Karpas-422 (cell line): ENCODE measurements around the gene IREB2. TPM values are rescaled to one million over a fixed set of nuclear protein-coding genes. Genes with fewer than 3 reads are reported as not detected.
"Not testable (repeated sequence)": the region's sequence is repeated elsewhere in the genome, so short reads cannot be mapped to it uniquely, and the experiment has no call there.

Experiments
- DNase-seq: peaks from one replicate; pipeline ENCODE4 v3.0.0-alpha.2; 2015
- H2AFZ ChIP-seq: fragments of 200-600 bp; sonication (generic); 2 replicates; pipeline ENCODE4 v1.6.1; 2014; ENCODE audit warnings: antibody characterized with exemption, low read length, mixed read lengths
- H3K27ac ChIP-seq: fragments of 200-600 bp; sonication (generic); 2 replicates; pipeline ENCODE4 v1.5.1; 2014; ENCODE audit warnings: mild to moderate bottlenecking, low read length, moderate library complexity
- H3K27me3 ChIP-seq: fragments of 200-600 bp; sonication (generic); 2 replicates; pipeline ENCODE4 v1.6.1; 2014; ENCODE audit warnings: low read length, mixed read lengths
- H3K36me3 ChIP-seq: fragments of 200-600 bp; sonication (generic); 2 replicates; pipeline ENCODE4 v1.6.1; 2014; ENCODE audit warnings: low read length, mixed read lengths; ENCODE audit not compliant: insufficient read depth
- H3K4me1 ChIP-seq: fragments of 200-600 bp; sonication (generic); 2 replicates; pipeline ENCODE4 v1.6.1; 2014; ENCODE audit warnings: mild to moderate bottlenecking, low read length, mixed read lengths
- H3K4me2 ChIP-seq: fragments of 200-600 bp; sonication (generic); 2 replicates; pipeline ENCODE4 v1.6.1; 2014; ENCODE audit warnings: low read length, low read depth, mild to moderate bottlenecking; ENCODE audit not compliant: poor library complexity, severe bottlenecking
- H3K4me3 ChIP-seq: fragments of 200-600 bp; sonication (generic); 2 replicates; pipeline ENCODE4 v1.5.1; 2014; ENCODE audit warnings: mild to moderate bottlenecking, antibody characterized with exemption, low read length, mixed read lengths
- H3K79me2 ChIP-seq: fragments of 200-600 bp; sonication (generic); 2 replicates; pipeline ENCODE4 v1.6.1; 2014; ENCODE audit warnings: mild to moderate bottlenecking, low read length, mixed read lengths
- H3K9ac ChIP-seq: fragments of 200-600 bp; sonication (generic); 2 replicates; pipeline ENCODE4 v1.6.0; 2014; ENCODE audit warnings: low read length
- H3K9me2 ChIP-seq: fragments of 200-600 bp; sonication (generic), shearing (Covaris generic); replicated peaks from 2 replicates; pipeline ENCODE4 v1.6.0; 2014; ENCODE audit warnings: mild to moderate bottlenecking, low read length, moderate library complexity; ENCODE audit not compliant: insufficient read depth
- H3K9me3 ChIP-seq: fragments of 300-700, 200-600 bp; sonication (generic); 2 replicates; pipeline ENCODE4 v1.6.1; 2014; ENCODE audit warnings: low read length, mixed read lengths
- H4K20me1 ChIP-seq: fragments of 200-600 bp; sonication (generic); 2 replicates; pipeline ENCODE4 v1.6.1; 2014; ENCODE audit warnings: mild to moderate bottlenecking, antibody characterized with exemption, low read length, low read depth; ENCODE audit not compliant: insufficient read depth
- total RNA-seq: library from RNA; depleted of rRNA; stranded (reverse); fragments of >200 nt; shearing (Covaris generic); gene quantifications from 2 replicates; pipeline ENCODE4 v1.2.3, GENCODE V29; 2014; ENCODE audit warnings: low replicate concordance

Gene IREB2
- total RNA-seq, 1 experiment from 2014 or later: 36.2 TPM

DNA sequence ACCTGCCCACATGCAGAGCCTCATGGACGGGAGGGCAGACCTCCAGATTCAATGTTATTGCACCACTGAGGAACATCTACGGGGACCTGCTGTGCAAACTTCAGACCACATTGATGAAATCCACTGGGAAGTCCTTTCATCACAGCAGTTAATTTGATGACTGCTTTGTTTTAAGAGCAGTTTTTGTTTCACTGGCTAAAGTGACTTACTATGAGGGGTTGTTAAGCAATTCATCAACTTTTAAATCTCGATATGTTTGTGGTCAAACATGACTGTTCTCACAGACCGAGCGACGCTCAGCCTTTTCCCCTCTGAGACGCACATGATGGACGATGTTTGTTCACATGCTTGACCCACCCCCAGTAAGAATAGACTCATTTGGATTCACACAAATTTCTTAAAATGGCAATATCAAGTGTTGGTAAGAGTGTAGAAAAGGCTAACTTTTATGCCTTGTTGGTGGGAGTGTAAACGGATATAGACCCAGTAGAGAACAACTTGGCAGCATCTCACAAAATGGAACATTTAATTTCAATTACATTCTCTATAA, 35.9 kb upstream of the IREB2 start:
- H3K27ac ChIP-seq: no peak overlapping the region
- H3K9ac ChIP-seq: no peak overlapping the region
- no peaks in the 10 kb centered on the region for H3K4me1 ChIP-seq
- no peaks in the 10 kb centered on the region for H3K79me2 ChIP-seq
- H3K9me3 ChIP-seq: no peaks in the 10 kb centered on the region
- H2AFZ ChIP-seq: no peak overlapping the region
- no peaks in the 10 kb centered on the region for H4K20me1 ChIP-seq
- no peak overlapping the region for H3K4me3 ChIP-seq
- H3K27me3 ChIP-seq: no peaks in the 10 kb centered on the region
- no peaks in the 10 kb centered on the region for H3K36me3 ChIP-seq
- no peak for DNase-seq
- H3K9me2 ChIP-seq: no peaks in the 10 kb centered on the region
- no peak overlapping the region for H3K4me2 ChIP-seq

- no peak overlapping the region for H3K4me2 ChIP-seq
- no peak overlapping the region for H3K9ac ChIP-seq
- no peaks in the 10 kb centered on the region for H3K9me2 ChIP-seq
- H3K27me3 ChIP-seq: no peaks in the 10 kb centered on the region
- no peaks in the 10 kb centered on the region for H3K4me1 ChIP-seq
- H3K9me3 ChIP-seq: no peaks in the 10 kb centered on the region
- no peaks in the 10 kb centered on the region for H4K20me1 ChIP-seq
- H3K27ac ChIP-seq: no peak overlapping the region
- no peak for DNase-seq
- H3K4me3 ChIP-seq: no peak overlapping the region
- H3K79me2 ChIP-seq: no peaks in the 10 kb centered on the region
- H3K36me3 ChIP-seq: no peaks in the 10 kb centered on the region
- no peak overlapping the region for H2AFZ ChIP-seq
These were observed 33.9 kb upstream of the IREB2 start for GRCh38 chr15:78404125-78404524.

GRCh38 chr15:78404796-78405195, 33.2 kb upstream of the IREB2 start:
- H3K36me3 ChIP-seq, H3K4me3 ChIP-seq, H3K27me3 ChIP-seq, H3K9ac ChIP-seq, DNase-seq, H3K9me2 ChIP-seq, H3K27ac ChIP-seq, H2AFZ ChIP-seq, H3K79me2 ChIP-seq, H4K20me1 ChIP-seq, H3K4me2 ChIP-seq, H3K9me3 ChIP-seq, H3K4me1 ChIP-seq: not testable (repeated sequence)

DNA sequence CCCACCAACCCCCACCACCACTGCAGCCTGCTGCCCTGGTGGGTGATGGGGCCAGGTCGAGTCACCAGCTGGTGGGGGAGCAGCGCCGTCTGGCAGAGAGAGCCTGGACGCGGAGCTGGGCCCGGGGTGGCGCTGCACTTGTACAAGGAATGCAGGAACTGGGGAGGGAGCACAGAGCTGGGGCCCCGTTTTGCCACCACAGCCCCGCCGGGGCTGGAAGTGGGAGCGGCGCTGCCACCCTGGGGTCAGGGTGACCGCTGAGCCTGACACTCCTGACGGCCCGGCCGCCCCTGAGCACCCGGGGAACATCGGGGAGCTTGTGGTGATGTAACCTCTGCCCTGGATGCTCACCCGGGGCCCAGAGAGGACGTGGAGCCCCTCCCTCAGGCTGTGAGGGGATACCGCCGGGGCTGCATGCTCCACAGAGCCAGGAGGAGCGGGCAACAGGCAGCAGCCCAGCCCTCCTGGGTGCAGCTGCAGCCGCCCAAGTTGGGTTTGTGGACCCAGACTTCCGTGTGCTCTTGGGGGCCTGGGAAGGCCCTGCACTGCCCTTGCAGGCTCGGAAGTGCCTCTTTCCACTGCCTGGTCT, 32.6 kb upstream of the IREB2 start:
- Histone ChIP-seq H3K9me3 (no peaks in the 10 kb centered on the region), H3K27ac (no peak overlapping the region), H3K4me1 (no peaks in the 10 kb centered on the region), H3K27me3 (no peaks in the 10 kb centered on the region), H3K36me3 (no peaks in the 10 kb centered on the region), H4K20me1 (no peaks in the 10 kb centered on the region), H3K9me2 (no peaks in the 10 kb centered on the region), H3K4me2 (no peak overlapping the region), H3K4me3 (no peak overlapping the region), H3K9ac (no peak overlapping the region), H3K79me2 (no peaks in the 10 kb centered on the region), H2AFZ (no peak overlapping the region)
- DNase-seq: no peak

DNA sequence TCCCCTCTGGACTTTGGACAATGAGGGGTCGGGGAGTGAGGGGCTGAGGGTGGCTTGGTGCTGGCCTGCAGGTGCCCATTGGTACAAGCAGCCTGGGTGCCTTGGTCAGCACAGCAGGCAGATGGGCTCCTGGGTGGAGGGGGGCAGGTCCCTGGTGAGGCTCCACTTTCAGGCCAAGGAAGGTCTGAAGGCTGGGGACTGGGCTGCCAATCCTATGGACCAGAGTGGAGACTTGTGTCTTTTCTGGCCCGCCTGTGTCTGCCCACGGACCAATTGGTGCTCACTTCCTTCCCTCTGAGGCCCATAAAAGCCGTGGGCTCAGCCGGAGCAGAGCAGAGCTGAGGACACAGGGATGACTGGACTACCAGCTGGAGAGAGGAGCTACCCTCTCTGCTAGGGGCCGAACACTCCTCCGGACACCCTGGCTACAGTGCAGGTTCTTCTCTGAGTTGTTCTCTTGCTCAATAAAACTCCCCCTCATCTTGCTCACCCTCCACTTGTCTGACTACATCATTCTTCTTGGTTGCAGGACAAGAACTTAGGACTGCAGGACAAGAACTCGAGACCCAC, 31.9 kb upstream of the IREB2 start:
- Histone ChIP-seq H3K4me2 (no peak overlapping the region), H3K4me1 (no peaks in the 10 kb centered on the region), H3K36me3 (no peaks in the 10 kb centered on the region), H3K27me3 (no peaks in the 10 kb centered on the region), H3K27ac (no peak overlapping the region), H2AFZ (no peak overlapping the region), H3K9me3 (no peaks in the 10 kb centered on the region), H4K20me1 (no peaks in the 10 kb centered on the region), H3K9ac (no peak overlapping the region), H3K9me2 (no peaks in the 10 kb centered on the region), H3K79me2 (no peaks in the 10 kb centered on the region), H3K4me3 (no peak overlapping the region)
- no peak for DNase-seq

GRCh38 chr15:78407608-78408354, 30.2 kb upstream of the IREB2 start:
- Histone ChIP-seq H3K4me1 (no peaks in the 10 kb centered on the region), H4K20me1 (no peaks in the 10 kb centered on the region), H3K9me2 (no peaks in the 10 kb centered on the region), H3K27ac (no peak overlapping the region), H3K27me3 (no peaks in the 10 kb centered on the region), H3K4me2 (no peak overlapping the region), H2AFZ (no peak overlapping the region), H3K79me2 (no peaks in the 10 kb centered on the region), H3K9ac (no peak overlapping the region), H3K9me3 (no peaks in the 10 kb centered on the region), H3K36me3 (no peaks in the 10 kb centered on the region), H3K4me3 (no peak overlapping the region)
- DNase-seq: no peak

- no peaks in the 10 kb centered on the region for H3K27me3 ChIP-seq
- no peak for DNase-seq
- no peaks in the 10 kb centered on the region for H3K79me2 ChIP-seq
These were observed 29.7 kb upstream of the IREB2 start for GRCh38 chr15:78408355-78408640.

DNA sequence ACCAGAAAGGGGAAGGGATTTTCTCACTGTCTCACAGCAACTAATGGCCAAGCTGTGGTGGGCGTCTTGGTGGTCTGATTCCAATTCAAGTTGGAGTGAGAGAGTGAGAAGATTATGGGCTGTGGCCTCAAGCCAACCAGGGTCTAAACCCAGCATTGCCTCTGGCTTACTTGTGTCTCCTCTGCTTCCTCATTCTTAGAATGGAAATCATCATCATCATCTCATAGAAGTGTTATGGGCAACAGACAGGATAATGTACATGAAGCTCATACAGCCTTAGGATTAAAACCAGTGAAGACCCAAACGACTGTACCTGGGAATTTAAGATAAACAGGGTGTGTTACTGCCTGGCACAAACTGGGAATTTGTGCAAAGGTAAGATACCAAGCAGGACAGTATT, 29.1 kb upstream of the IREB2 start:
- no peaks in the 10 kb centered on the region for H3K27me3 ChIP-seq
- no peaks in the 10 kb centered on the region for H3K9me3 ChIP-seq
- H3K9ac ChIP-seq: no peak overlapping the region
- no peaks in the 10 kb centered on the region for H3K4me1 ChIP-seq
- no peaks in the 10 kb centered on the region for H3K36me3 ChIP-seq
- H3K79me2 ChIP-seq: no peaks in the 10 kb centered on the region
- no peak overlapping the region for H3K4me2 ChIP-seq
- H2AFZ ChIP-seq: no peak overlapping the region
- H3K9me2 ChIP-seq: no peaks in the 10 kb centered on the region
- no peak overlapping the region for H3K4me3 ChIP-seq
- no peak overlapping the region for H3K27ac ChIP-seq
- no peak for DNase-seq
- H4K20me1 ChIP-seq: no peaks in the 10 kb centered on the region

More at GRCh38 chr15:78408355-78408640, 29.7 kb upstream of the IREB2 start:
- Histone ChIP-seq H3K4me1 (no peaks in the 10 kb centered on the region), H3K9ac (no peak overlapping the region), H2AFZ (no peak overlapping the region), H3K4me2 (no peak overlapping the region), H3K9me3 (no peaks in the 10 kb centered on the region), H3K36me3 (no peaks in the 10 kb centered on the region), H3K9me2 (no peaks in the 10 kb centered on the region), H3K4me3 (no peak overlapping the region), H3K27ac (no peak overlapping the region), H4K20me1 (no peaks in the 10 kb centered on the region)
